HEK293 (cell line): ENCODE results near the gene PKIG.

Source experiments
- CTCF ChIA-PET: fragments of 350-600 bp; formaldehyde crosslinking; extraction: SDS; loops from one replicate; lab custom pipeline; 2021; ENCODE audit warnings: antibody characterized with exemption; lab: Yijun Ruan, JAX
- POLR2A ChIA-PET: fragments of 300-600 bp; formaldehyde crosslinking; extraction: SDS; loops from one replicate; lab custom pipeline; 2020; ENCODE audit warnings: antibody characterized with exemption, inconsistent platforms; lab: Yijun Ruan, JAX
- H3K27ac ChIP-seq: fragments of 200-500 bp; sonication (Bioruptor generic); 2 replicates; pipeline ENCODE4 v1.5.1; 2014; ENCODE audit warnings: low read depth, low read length, control low read depth, inconsistent platforms; ENCODE audit errors: extremely low read depth
- H3K36me3 ChIP-seq, 2 experiments: fragments of 200-500 bp in 1 of 2; sonication (Bioruptor generic) in 1 of 2; 1 replicate in 1 of 2; 2 replicates in 1 of 2; pipeline ENCODE4 v1.5.1; 2014 to 2017; ENCODE audit warnings: inconsistent platforms in 2 of 2, low read length in 2 of 2; ENCODE audit not compliant: control insufficient read depth in 2 of 2, insufficient read depth in 1 of 2
- H3K4me1 ChIP-seq: fragments of 200-500 bp; sonication (Bioruptor generic); 2 replicates; pipeline ENCODE4 v1.5.1; 2014; ENCODE audit warnings: mild to moderate bottlenecking, low read length, inconsistent platforms; ENCODE audit not compliant: control insufficient read depth, insufficient read depth
- H3K4me3 ChIP-seq: 2 replicates; pipeline ENCODE4 v1.5.1; 2011; ENCODE audit warnings: low read depth, mild to moderate bottlenecking, control low read depth, low read length, moderate library complexity
- H3K9me3 ChIP-seq: fragments of 200-500 bp; sonication (Bioruptor generic); 2 replicates; pipeline ENCODE4 v1.5.1; 2014; ENCODE audit warnings: low read depth, low read length, inconsistent platforms; ENCODE audit not compliant: control insufficient read depth, insufficient read depth
- EGR2 ChIP-seq: fragments of 450-650 bp; formaldehyde crosslinking; IDR thresholded peaks from 2 replicates; pipeline ENCODE4 v1.5.1; 2016; ENCODE audit warnings: low read depth, missing biosample characterization, missing genetic modification characterization
- KLF1 ChIP-seq: fragments of 450-650 bp; formaldehyde crosslinking; IDR thresholded peaks from 2 replicates; pipeline ENCODE4 v1.5.1; 2016; ENCODE audit warnings: missing biosample characterization, missing genetic modification characterization
- KLF10 ChIP-seq: fragments of 450-650 bp; IDR thresholded peaks from 2 replicates; pipeline ENCODE4 v1.5.1; 2018; ENCODE audit warnings: missing biosample characterization, mild to moderate bottlenecking, missing genetic modification characterization
- KLF9 ChIP-seq: fragments of 450-650 bp; formaldehyde crosslinking; IDR thresholded peaks from 2 replicates; pipeline ENCODE4 v1.5.1; 2016; ENCODE audit warnings: missing biosample characterization, missing genetic modification characterization, low read depth
- SP7 ChIP-seq: fragments of 450-650 bp; formaldehyde crosslinking; IDR thresholded peaks from 2 replicates; pipeline ENCODE4 v1.5.1; 2016; ENCODE audit warnings: missing biosample characterization, missing genetic modification characterization
- ZBTB1 ChIP-seq: fragments of 450-650 bp; formaldehyde crosslinking; IDR thresholded peaks from 2 replicates; pipeline ENCODE4 v1.5.1; 2016; ENCODE audit warnings: missing biosample characterization, missing genetic modification characterization
- ZFHX2 ChIP-seq: fragments of 450-650 bp; formaldehyde crosslinking; conservative IDR thresholded peaks from 2 replicates; pipeline ENCODE4 v1.5.1; 2016; ENCODE audit warnings: missing biosample characterization, missing genetic modification characterization
- ZIC2 ChIP-seq: fragments of 450-650 bp; formaldehyde crosslinking; IDR thresholded peaks from 2 replicates; pipeline ENCODE4 v1.5.1; 2016; ENCODE audit warnings: missing biosample characterization, missing genetic modification characterization
- ZNF132 ChIP-seq: fragments of 450-650 bp; formaldehyde crosslinking; IDR thresholded peaks from 2 replicates; pipeline ENCODE4 v1.5.1; 2017; ENCODE audit warnings: missing biosample characterization, missing genetic modification characterization, borderline replicate concordance
- ZNF19 ChIP-seq: fragments of 450-650 bp; formaldehyde crosslinking; IDR thresholded peaks from 2 replicates; pipeline ENCODE4; 2016; ENCODE audit warnings: missing biosample characterization, missing genetic modification characterization, low read depth
- ZNF391 ChIP-seq: fragments of 450-650 bp; formaldehyde crosslinking; IDR thresholded peaks from 2 replicates; pipeline ENCODE4 v1.5.1; 2016; ENCODE audit warnings: low read depth, missing biosample characterization, missing genetic modification characterization, borderline replicate concordance
- ZNF394 ChIP-seq: fragments of 450-650 bp; formaldehyde crosslinking; IDR thresholded peaks from 2 replicates; pipeline ENCODE4 v1.5.1; 2016; ENCODE audit warnings: missing biosample characterization, missing genetic modification characterization, mild to moderate bottlenecking, moderate library complexity, borderline replicate concordance
- ZNF747 ChIP-seq: fragments of 450-650 bp; formaldehyde crosslinking; IDR thresholded peaks from 2 replicates; pipeline ENCODE4 v1.5.1; 2016; ENCODE audit warnings: missing biosample characterization, missing genetic modification characterization
- ZSCAN16 ChIP-seq: fragments of 450-650 bp; formaldehyde crosslinking; IDR thresholded peaks from 2 replicates; pipeline ENCODE4 v1.5.1; 2016; ENCODE audit warnings: missing biosample characterization, missing genetic modification characterization
- TF ChIP-seq, protein P1 (sequence below): fragments of 450-650 bp; formaldehyde crosslinking; IDR thresholded peaks from 2 replicates; pipeline ENCODE4 v1.5.1; 2016; ENCODE audit warnings: missing biosample characterization, missing genetic modification characterization
- TF ChIP-seq, protein P2 (sequence below): fragments of 450-650 bp; formaldehyde crosslinking; IDR thresholded peaks from 2 replicates; pipeline ENCODE4 v1.5.1; 2017; ENCODE audit warnings: missing biosample characterization, missing genetic modification characterization
- TF ChIP-seq, protein P3 (sequence below): fragments of 450-650 bp; formaldehyde crosslinking; IDR thresholded peaks from 2 replicates; pipeline ENCODE4 v1.5.1; 2017; ENCODE audit warnings: missing biosample characterization, missing genetic modification characterization

PKIG gene

DNA sequence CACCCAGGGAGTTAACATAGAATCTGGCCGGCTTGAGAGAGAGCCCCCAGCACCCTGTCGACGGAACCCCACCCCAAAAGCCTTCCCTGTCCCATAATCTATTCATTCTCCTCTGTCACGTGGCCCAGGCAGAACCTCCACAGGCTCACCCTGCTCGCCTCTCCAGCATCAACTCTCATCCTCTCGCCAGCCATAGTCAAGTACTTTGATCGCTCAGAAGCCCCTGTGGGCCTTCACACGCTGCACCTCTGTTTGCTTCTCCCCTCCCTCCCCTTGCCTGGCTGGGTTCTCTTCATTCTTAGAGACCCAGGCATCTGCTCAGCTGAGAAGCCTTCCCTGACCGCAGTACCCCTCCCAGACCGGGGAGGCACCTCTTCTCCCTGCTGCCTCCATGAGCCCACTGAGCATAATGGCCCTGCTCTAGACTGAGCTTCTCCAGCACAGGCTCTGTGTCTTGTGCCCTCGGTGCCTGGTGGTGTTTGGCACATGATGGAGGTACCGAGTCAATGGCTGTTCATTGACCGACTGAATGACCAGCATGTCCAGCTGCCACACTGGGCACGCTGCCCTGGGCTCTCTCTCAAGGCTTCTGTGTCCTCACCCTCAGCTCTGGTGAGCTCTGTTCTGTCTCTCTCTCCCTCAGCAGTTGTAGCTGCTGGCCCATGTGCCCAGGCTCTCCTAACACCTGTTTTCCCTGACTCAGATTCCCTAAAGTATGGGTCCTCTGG, 33.7 kb downstream of the PKIG start (continued):
- no peak for TF ChIP-seq ZBTB1 (tag by site-specific recombination)
- TF ChIP-seq ZNF394 (tag by site-specific recombination), result no peak
- TF ChIP-seq ZNF19, result no peak
- no peak for TF ChIP-seq SP7 (tag by site-specific recombination)
- TF ChIP-seq, protein P1, sequence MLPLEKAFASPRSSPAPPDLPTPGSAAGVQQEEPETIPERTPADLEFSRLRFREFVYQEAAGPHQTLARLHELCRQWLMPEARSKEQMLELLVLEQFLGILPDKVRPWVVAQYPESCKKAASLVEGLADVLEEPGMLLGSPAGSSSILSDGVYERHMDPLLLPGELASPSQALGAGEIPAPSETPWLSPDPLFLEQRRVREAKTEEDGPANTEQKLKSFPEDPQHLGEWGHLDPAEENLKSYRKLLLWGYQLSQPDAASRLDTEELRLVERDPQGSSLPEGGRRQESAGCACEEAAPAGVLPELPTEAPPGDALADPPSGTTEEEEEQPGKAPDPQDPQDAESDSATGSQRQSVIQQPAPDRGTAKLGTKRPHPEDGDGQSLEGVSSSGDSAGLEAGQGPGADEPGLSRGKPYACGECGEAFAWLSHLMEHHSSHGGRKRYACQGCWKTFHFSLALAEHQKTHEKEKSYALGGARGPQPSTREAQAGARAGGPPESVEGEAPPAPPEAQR, result no peak
- TF ChIP-seq ZNF391, result no peak
- TF ChIP-seq ZNF747 (tag by site-specific recombination), result no peak

DNA sequence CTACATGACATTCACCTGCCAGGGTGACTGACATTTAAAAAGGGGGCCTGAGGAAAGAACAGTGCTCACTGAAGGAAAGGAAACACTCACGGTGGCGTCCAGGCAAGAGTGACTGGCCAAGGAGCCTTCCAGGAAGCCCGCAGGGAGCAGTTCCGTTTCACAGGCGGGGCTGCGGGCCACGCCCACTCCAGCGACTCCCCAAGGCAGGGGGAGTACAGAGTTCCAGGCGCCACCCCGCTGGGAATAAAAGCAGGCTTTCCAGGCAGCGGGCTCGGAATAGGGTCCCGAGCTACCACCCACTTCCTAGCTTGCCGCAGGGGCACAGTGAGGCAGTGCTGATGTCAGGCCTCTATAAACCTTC, 34.2 kb downstream of the PKIG start:
- H3K4me3 ChIP-seq, result no peak overlapping the region
- CTCF ChIA-PET, result no interaction called here
- peaks cover 0 to 64% of the 10 kb centered on the region in 2 experiments; a peak in 2 of 3 replicates for H3K36me3 ChIP-seq
- H3K4me1 ChIP-seq, result no peaks in the 10 kb centered on the region
- no peak overlapping the region for H3K27ac ChIP-seq
- no peak for TF ChIP-seq ZSCAN16 (tag by site-specific recombination)
- TF ChIP-seq ZIC2 (tag by site-specific recombination), result peak; percentile 6; the same call in 1 of the 2 replicates
- peak; percentile 60 for TF ChIP-seq KLF9 (tag by site-specific recombination)
- peak; percentile 83 for TF ChIP-seq KLF1 (tag by site-specific recombination)
- POLR2A ChIA-PET, result no interaction called here
- no peaks in the 10 kb centered on the region for H3K9me3 ChIP-seq

DNA sequence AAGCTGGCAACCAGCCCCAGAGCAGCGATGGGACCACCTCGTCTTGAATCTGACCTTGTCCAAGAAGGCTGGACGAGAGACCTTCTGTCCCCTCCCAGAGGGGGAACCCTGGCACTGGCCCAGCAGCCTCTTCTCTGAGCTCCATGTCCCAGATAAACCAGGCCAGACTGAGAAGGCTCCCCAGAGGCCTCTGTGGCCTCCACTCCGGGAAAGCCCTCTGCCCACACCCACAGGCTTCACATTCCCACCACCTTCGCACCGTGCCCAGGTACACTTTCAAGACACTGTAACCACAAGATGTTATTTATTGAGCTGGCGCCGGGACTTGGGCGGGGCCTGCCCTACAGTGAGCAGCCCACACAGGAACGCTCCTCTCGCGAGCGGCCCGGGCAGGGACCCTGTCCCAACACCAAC, 35.9 kb downstream of the PKIG start:
- Histone ChIP-seq H3K36me3 (peaks cover 0 to 80% of the 10 kb centered on the region in 2 experiments; a peak in 2 of 3 replicates), H3K27ac (no peak overlapping the region), H3K4me1 (no peaks in the 10 kb centered on the region), H3K4me3 (no peak overlapping the region), H3K9me3 (no peaks in the 10 kb centered on the region)
- no peak for TF ChIP-seq ZNF132
- peak; percentile 67 for TF ChIP-seq EGR2 (tag by site-specific recombination)
- TF ChIP-seq, protein P1, result no peak
- TF ChIP-seq ZFHX2 (tag by site-specific recombination), result peak; percentile 63
- TF ChIP-seq, protein P2, sequence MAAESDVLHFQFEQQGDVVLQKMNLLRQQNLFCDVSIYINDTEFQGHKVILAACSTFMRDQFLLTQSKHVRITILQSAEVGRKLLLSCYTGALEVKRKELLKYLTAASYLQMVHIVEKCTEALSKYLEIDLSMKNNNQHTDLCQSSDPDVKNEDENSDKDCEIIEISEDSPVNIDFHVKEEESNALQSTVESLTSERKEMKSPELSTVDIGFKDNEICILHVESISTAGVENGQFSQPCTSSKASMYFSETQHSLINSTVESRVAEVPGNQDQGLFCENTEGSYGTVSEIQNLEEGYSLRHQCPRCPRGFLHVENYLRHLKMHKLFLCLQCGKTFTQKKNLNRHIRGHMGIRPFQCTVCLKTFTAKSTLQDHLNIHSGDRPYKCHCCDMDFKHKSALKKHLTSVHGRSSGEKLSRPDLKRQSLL (tag by site-specific recombination), result no peak
- TF ChIP-seq, protein P3, sequence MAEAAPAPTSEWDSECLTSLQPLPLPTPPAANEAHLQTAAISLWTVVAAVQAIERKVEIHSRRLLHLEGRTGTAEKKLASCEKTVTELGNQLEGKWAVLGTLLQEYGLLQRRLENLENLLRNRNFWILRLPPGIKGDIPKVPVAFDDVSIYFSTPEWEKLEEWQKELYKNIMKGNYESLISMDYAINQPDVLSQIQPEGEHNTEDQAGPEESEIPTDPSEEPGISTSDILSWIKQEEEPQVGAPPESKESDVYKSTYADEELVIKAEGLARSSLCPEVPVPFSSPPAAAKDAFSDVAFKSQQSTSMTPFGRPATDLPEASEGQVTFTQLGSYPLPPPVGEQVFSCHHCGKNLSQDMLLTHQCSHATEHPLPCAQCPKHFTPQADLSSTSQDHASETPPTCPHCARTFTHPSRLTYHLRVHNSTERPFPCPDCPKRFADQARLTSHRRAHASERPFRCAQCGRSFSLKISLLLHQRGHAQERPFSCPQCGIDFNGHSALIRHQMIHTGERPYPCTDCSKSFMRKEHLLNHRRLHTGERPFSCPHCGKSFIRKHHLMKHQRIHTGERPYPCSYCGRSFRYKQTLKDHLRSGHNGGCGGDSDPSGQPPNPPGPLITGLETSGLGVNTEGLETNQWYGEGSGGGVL (tag by site-specific recombination), result no peak
- TF ChIP-seq ZBTB1 (tag by site-specific recombination), result no peak
- no peak for TF ChIP-seq KLF10 (tag by site-specific recombination)
- CTCF ChIA-PET, result interaction anchor here (0.7 to 2.6 kb wide), 4 partner anchors 8 to 913 kb away, joined by 3 to 10 read pairs (median 6); no protein-coding TSS in a partner anchor
- POLR2A ChIA-PET, result no interaction called here
